Panc1 (cell line): ENCODE results near the gene NFE2L3.

ENCODE experiments used
- POLR2AphosphoS5 ChIP-seq: IDR thresholded peaks from 2 replicates; pipeline ENCODE4 v1.6.1; 2012; ENCODE audit warnings: mild to moderate bottlenecking, low read depth, low read length, moderate library complexity
- TCF7L2 ChIP-seq: IDR thresholded peaks from 2 replicates; pipeline ENCODE4 v1.6.1; 2011; ENCODE audit warnings: mild to moderate bottlenecking, low read depth, low read length, inconsistent platforms
- TF ChIP-seq, protein P1 (sequence below): fragments of 450-650 bp; IDR thresholded peaks from 2 replicates; pipeline ENCODE4 v1.5.1; 2017; ENCODE audit warnings: mild to moderate bottlenecking

- TF ChIP-seq, protein P1, sequence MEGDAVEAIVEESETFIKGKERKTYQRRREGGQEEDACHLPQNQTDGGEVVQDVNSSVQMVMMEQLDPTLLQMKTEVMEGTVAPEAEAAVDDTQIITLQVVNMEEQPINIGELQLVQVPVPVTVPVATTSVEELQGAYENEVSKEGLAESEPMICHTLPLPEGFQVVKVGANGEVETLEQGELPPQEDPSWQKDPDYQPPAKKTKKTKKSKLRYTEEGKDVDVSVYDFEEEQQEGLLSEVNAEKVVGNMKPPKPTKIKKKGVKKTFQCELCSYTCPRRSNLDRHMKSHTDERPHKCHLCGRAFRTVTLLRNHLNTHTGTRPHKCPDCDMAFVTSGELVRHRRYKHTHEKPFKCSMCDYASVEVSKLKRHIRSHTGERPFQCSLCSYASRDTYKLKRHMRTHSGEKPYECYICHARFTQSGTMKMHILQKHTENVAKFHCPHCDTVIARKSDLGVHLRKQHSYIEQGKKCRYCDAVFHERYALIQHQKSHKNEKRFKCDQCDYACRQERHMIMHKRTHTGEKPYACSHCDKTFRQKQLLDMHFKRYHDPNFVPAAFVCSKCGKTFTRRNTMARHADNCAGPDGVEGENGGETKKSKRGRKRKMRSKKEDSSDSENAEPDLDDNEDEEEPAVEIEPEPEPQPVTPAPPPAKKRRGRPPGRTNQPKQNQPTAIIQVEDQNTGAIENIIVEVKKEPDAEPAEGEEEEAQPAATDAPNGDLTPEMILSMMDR, result peak; percentile 39; the same call in 1 of the 2 replicates
- peak; percentile 65; the same call in 1 of the 2 replicates for TF ChIP-seq POLR2AphosphoS5
- no peak for TF ChIP-seq TCF7L2
These were observed at the start of gene NFE2L3 for GRCh38 chr7:26151953-26152781.
